Measurements from ENCODE around the gene NUB1.
"Not testable (repeated sequence)": the region's sequence is repeated elsewhere in the genome, so short reads cannot be mapped to it uniquely, and the experiment has no call there.

Gene NUB1, protein sequence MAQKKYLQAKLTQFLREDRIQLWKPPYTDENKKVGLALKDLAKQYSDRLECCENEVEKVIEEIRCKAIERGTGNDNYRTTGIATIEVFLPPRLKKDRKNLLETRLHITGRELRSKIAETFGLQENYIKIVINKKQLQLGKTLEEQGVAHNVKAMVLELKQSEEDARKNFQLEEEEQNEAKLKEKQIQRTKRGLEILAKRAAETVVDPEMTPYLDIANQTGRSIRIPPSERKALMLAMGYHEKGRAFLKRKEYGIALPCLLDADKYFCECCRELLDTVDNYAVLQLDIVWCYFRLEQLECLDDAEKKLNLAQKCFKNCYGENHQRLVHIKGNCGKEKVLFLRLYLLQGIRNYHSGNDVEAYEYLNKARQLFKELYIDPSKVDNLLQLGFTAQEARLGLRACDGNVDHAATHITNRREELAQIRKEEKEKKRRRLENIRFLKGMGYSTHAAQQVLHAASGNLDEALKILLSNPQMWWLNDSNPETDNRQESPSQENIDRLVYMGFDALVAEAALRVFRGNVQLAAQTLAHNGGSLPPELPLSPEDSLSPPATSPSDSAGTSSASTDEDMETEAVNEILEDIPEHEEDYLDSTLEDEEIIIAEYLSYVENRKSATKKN

DNA sequence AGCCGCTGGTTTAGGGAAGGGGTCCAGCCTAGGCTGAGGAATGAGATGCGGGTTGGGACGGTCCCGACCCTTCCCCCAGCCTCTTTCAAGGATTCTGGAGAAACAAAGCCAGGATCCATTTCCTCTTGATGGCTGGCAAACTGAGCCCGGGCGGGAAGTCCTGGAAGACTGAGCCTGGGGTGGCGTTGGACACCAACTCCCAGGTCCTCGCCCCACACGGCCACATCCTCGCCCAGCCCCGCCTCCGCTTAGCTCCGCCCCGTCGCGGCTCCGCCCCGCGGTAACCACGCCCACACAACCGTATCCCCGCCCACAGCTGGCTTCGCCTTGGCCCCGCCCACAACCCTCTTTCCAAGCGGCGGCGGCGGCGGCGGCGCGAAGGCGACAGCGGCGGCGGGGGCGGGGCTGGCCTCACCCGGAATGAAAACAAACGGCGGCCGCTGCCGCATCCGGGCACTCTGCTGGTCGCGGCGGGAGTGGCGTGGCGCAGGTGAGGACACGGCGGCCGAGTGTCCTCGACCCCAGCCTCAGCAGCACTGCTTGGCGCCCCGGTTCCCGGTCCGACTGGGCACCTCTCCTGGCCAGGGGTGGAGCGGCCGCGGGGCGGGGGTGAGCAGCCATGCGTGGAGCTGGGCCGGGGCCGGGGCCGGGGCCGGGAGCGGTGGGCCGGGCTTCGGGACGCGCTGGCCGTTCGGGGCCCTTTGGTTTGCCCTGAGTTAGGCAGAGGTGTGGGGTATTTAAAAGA is at the start of gene NUB1:
NUB1 (plus strand) TSS at position 456 of the 745 bp plus-strand sequence. CDS start 3,538 bp downstream, outside the sequence.
- DNase-seq, result peak; percentile 61

DNA sequence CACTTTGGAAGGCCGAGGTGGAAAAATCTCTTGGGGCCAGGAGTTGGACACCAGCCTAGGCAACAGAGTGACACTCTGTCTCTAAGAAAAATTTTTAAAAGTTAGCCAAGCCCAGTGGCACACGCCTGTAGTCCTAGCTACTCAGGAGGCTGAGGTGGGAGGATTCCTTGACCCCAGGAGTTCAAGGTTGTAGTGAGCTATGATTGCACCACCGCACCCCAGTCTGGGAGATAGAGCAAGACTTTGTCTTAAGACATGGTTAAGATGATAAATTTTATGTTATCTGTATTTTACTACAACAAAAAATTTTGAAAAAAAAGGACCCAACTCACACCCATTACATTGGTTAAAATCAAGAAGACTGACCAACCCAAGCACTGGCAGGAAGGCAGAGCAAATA is 48.8 kb upstream of the NUB1 start:
- no peak for DNase-seq

DNA sequence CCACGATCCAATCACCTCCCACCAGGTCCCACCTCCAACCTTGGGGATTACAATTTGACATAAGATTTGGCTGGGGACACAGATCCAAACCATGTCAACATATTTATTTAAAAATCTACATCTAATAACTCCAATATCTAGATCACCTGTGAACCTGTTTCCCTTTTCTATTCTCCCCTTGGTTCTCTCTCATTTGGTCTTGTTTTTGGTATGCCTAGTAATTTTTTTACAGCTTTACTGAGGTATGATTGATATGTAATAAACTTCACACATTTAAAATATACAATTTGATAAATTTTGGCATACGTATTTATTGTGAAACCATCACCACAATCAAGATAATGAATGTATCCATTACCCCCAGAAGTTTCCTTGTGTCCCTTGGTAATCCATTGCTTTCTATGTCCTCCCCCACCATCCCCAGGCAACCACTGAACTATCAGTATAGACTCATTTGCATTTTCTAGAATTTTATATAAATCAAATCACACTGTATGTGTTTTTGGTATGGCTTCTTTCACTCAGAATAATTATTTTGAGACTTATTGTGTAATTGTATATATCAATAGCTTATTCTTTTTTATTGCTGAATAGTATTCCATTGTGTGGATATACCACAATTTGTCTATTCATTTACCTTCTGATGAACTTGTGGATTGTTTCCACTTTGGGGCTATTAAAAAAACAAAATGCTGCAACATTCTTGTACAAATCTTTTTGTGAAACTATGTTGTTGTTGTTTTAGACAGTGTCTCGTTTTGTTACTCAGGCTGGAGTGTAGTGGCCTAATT is 45.2 kb upstream of the NUB1 start:
- DNase-seq, result no peak

DNA sequence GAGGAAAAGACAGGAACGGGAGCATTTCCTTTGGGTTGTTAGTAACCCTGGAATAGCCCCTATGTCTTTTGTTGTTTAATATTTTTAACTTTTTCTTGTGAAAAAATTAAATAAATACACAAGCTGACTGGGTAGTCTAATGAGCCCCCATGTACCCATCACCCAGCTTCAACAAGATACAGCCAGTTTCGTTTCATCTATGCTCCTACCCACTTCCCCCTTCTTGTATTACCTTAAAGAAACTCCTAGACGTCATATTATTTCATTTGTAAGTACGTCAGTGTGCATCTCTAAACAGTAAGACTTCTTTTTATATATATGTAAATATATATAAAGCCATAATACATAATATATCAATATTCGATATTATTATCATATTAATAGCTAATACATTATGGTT is 42.8 kb upstream of the NUB1 start:
- DNase-seq, result peak; percentile 51

DNA sequence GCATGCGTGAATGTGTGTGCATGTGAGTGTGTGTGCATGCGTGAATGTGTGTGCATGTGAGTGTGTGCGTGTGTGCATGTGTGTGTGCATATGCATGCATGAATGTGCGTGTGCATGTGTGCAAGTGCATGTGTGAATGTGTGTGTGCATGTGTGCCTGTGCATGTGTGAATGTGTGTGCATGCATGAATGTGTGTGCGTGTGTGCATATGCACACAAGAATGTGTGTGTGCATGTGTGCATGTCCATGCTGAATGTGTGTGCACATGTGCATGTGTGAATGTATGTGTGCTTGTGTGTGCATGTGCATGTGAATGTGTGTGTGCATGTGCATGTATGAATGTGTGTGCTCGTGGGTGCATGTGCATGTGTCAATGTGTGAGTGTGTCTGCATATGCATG is 42.1 kb upstream of the NUB1 start:
- no peak for DNase-seq

DNA sequence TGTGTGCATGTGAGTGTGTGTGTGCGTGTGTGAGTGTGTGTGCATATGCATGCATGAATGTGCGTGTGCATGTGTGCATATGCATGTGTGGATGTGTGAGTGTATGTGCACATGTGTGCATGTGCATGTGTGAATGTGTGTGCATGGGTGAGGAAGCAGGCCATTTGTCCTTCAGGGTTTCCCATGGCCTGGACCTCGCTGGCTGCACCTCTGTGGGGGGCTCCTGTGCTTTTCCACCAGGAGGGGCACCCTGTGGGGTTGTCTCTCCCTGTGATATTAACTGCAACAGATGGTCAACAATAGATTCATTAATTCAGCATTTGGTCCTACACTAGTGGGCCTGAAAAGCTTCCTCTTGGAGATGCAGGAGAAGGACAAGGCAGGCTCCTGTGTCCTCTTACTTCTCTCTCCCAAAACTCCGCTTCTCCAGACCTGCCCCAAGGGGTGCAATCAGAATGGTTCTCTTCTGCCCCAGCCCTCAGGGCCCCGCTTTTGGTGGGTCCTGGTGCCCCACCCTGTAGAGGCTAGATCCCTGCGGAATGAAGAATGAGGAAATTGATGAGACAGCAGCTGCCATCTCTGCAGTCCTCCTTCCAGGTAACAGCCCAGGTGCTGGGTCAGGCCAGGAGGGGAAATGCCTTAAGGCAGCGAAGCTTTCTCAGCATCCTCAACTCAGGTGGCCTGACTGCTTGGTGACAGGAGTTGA is 41.5 kb upstream of the NUB1 start:
- DNase-seq, result no peak

DNA sequence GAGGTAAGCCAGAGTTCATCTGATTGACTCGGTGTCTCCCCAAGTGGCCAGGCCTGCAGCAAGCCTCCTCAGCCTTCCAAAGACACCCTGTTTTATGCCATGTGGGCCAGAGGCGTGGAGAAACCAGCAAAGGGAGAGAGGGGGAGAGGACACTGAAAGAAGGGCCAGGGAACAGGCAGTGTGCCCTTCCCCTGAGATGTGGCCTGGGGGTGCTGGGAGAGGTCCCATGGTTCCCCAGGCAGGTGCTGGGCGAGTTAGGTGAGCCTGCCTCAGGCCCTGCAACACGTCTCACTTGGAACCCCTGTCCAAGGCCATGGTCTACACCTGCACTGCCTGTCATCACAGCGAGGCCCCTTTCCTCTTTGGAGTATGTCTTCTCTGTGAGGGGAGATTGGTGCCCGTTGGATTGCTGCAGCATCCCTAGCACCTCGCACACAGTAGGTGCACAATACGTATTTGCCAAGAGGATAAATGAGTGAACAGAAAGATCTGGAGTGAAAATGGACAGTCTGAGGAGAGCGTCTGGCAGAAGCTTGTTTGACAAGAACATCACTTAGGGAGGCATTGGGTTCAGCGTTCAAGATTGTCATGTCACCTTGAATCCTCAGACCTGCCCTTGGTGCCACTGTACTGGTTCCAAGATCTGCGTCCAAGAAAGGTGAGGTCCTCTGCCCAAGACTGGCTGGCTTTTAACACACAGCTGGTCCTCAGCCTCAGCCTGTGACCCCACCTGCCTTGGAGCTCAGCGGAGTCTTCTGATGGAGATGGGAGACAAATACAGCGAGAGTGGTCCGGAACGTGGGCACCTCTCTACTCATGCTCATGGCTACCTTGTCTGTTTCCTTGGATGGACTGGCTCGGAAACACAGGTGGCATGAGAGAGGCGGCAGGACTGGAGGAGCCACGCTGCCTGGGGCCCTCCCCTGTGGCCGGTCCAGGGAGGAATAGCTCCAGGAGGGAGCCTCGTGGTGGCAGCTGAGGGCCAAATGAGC is 39.8 kb upstream of the NUB1 start:
- DNase-seq, result no peak

DNA sequence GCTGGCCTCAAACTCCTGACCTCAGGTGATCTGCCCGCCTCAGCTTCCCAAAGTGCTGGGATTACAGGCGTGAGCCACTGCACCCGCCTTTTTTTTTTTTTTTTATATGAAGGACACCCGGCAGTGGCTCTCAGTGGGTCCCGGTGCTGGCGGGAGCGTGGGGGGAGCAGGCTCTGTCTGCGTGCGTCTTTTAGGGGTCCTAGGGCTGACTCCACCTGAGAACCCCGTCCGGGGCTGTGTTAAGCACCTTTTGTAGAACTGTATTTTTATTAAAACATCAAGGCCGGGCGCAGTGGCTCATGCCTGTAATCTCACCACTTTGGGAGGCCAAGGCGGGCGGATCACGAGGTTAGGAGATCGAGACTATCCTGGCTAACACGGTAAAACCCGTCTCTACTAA is 37.4 kb upstream of the NUB1 start:
- DNase-seq, result not testable (repeated sequence)

DNA sequence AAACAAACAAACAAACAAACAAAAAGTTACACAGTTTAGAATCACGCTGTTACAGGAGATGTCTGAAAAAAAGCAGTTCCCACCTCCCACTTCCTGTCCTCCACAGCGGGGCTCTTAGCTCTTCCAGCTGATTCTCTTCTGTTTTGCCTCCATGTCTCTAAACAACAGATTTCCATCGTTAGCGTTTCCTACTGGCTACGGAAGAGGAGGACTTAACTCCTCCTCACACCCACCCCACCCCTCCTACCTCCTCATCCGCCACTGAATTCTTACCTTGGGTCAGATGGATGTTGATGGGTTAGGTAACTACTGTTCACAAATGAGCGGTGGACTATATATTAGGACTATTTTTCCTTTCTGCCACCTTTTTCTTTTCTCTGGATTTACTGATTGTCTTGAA is 36.8 kb upstream of the NUB1 start:
- DNase-seq, result no peak

DNA sequence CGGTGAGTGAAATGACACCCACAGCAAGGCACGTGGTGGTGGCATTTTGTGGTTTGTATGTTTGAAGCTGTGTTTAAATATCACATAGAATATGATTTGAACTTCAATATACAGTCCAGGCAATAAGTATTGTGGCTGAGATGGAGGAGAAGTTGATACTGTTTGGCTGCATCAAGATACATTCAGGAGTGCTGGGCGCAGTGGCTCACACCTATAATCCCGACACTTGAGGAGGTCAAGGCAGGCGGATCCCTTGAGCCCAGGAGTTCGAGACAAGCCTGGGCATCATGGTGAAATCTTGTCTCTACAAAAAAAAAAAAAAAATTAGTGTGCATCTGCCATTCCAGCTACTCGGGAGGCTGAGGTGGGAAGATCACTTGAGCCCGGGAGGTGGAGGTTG is 35.2 kb upstream of the NUB1 start:
- DNase-seq, result no peak

DNA sequence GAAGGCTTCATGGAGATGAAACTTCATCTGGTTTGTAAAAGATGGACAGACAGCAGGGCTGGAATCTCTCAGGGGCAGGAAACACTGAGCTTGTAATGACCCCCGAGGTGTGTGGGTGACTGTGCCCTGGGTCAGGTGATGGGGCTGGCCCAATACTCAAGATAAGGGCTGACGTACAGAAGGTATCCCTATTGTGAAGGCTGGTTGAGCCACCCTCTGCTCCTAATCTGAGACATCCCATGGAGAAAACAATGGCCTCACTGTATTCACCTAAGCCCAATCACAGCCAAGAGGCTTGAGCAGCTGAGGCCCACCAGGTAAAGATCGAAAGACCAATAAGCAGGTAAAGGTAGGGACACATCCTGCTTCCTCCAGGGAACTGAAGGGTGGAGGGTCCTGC is 34.8 kb upstream of the NUB1 start:
- DNase-seq, result no peak

DNA sequence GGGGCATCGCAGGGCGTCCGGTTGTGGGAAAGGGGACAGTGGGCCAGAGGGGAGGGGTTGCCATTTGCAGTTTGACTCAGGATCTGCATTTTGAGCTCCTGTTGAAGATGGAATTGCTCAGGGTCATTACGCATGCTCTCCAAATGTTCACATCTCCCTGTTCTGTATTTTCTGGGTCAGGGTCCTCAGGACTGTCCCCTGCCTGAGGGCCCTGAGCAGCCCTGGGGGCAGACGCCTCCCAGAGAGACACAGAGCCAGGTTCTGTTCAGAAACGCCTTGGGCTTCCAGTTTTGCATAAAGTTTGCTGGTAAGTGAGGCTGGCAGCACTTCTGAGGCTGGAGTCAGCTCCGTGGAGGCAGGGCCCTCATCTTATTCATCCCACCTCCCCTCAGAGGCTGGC is 34.1 kb upstream of the NUB1 start:
- DNase-seq, result no peak

DNA sequence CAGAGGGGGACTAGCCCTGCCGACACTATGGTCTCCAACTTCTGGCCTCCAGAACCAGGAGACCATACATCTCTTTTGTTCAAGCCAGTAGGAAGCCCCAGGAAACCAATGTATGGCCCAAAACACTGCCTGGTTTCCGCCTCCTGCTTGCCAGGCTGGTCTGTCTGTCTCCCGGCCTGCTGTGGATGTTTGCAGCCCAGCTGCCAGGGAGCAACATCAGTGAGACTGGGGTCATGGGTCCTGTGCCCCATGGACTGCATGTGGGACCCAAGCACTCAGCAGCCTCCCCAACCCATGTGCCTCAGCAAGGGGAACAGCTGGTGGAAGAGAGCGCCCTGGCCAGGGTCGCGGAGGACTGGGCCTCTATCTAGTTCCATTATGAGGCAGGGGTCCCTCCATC is 33.4 kb upstream of the NUB1 start:
- DNase-seq, result no peak

DNA sequence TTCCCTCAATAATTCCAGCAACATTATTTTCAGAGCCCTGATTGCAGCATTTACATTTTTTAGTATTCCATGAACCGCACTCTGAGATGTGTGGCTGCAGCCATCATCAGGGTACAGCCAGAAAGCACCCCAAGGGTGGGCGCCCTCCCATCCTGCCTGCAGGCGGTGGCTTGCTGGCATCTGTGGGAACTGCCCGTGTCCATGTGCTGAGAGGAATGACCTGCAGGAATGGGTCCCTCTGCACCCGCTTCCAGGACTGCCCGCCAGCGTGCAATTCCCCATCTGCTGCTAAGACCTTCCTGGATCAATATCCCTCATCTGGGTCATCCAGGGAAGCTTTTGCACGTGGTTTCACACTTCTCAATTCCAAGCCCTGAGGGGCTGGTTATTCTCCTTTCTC is 32.8 kb upstream of the NUB1 start:
- DNase-seq, result no peak

DNA sequence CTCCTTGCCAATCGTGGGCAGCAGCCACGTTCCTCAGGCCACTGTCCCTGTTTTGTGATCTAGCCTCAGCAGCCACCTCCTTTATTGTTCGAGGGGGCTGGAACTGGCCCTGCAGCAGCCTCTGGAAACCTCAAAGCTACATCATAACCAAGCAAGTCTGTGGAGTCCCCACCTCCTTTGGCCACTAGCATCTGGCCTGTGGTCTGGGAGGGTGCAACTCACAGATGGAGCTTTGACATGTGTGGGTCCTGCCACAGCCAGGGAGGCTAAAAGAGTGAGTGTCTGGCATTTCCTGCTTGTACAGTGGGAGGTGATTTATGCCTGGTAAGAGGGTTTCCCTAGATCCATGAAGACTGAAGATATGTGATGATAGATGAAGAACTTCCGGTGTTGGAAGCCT is 32.3 kb upstream of the NUB1 start:
- peak; percentile 71 for DNase-seq

DNA sequence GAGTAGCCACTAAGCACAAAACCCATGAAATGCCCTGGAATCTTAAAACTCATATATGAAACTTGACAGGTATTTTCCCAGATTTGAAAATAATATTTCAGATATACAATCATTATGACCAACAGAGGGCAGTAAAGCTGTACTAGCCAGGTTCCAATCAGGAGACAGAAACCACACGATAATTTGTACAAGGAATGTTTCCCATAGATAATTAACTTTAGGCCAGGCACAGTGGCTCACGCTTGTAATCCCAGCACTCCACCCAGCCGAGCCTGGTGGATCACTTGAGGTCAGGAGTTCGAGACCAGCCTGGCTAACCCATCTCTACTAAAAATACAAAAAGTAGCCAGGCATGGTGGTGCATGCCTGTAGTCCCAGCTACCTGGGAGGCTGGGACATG is 31.0 kb upstream of the NUB1 start:
- peak; percentile 11 for DNase-seq

DNA sequence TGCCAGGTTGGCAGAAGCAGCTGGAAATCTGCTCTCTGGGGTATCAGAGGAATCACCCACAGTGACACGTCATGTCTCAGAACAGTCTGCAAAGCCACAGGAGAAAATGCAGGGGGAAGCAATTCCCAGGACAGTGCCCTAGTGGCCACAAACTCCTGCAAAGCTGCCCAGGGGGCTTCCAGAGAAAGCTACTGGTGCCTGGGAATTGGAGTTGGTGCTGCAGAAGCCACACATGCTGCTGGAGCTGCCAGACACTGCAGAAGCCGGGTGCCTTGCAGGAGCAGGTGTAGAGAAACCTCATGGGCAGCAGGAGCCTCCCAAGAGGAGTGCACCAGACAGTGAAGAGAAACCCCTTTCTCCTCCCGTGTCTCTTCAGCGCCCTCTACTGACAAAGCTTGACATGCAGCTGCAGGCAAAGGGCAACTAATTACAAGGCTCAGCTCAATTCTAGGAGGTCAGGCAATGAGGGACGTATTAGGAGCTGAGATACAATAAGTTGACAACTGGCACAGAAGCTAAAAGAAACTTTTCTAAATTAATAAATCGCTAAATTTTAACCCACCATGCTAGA is 30.2 kb upstream of the NUB1 start:
- peak; percentile 35 for DNase-seq

DNA sequence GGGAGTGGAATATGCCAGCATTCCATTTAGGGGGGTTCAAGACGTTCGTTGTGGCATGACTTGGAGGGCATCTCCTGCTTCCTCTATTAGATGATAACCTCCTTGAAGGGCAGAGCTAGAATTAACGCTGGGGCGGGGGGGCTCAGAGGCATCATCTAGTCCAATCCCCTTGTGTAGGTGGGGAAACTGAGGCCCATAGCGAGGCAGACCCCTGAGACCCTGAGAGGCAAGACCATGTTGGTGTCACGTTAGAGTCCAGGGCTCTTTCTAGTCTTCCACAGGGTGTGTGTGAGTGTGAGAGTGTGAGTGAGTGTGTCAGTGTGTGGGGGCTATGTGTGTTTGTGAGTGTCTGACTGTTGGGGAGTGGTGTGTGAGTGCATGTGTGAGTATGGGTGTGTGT is 29.3 kb upstream of the NUB1 start:
- DNase-seq, result no peak

DNA sequence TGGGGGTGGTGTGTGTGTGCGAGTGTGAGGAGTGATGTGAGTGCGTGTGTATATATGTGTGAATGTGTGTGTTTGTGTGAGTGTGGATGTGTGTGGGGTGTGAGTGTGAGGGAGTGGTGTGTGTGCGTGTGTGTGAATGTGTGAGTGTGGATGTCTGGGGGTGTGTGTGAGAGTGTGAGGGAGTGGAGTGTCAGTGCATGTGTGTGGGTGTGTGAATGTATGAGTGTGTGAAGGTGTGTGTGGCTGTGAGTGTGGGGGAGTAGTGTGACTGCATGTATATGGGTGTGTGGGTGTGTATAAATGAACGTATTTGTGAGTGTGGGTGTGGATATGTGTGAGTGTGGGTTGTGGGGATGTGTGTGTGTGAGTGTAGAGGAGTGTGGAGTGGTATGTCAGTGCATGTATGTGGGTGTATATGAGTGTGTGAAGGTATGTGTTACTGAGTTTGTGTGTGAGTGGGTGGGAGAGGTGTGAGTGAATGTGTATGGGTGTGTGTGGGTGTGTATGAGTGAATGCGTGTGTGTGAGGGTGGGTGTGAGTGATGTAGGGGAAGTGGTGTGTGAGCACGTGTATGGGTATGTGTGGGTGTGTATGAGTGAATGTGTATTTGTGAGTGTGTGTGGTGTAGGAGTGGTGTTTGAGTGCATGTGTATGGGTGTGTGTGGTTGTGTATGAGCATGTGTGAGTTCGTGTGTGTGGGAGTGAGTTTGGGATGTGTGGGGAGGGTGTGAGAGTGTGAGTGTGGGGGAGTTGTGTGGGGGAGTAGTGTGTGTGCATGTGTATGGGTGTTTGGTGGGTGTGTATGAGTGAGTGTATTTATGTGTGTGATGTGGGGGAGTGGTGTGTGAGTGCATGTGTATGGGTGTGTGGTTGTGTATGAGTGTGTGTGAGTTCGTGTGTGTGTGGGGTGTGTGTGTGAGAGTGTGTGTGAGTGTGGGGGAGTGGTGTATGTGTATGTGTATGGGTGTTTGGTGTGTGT is 28.5 kb upstream of the NUB1 start:
- DNase-seq, result no peak

DNA sequence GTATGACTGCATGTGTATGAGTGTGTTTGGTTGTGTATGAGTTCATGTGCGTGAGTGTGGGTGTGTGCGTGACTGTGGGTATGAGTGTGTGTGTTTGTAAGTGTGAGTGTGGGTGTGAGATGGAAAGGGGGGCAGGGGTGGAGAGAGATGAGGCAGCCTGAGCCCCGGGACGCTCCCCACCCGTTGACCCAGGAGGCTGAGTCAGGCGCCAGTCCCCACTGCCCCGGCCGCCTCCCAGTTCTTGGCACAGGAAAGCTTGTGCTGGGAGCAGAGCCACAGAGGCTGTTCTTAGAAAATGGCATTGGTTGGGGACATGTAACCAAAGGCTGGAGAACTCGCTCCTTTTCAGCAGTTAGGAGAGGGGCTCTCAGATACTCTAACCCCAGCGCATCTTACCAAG is 27.8 kb upstream of the NUB1 start:
- DNase-seq, result no peak
